HEK293 (cell line): Measurements from ENCODE around the gene CALR3.
A peak's percentile ranks its signal among the peaks of the same experiment; 100 is the strongest.

Experiments used
- CTCF ChIA-PET: fragments of 350-600 bp; formaldehyde crosslinking; extraction: SDS; loops from one replicate; lab custom pipeline; 2021; ENCODE audit warnings: antibody characterized with exemption; lab: Yijun Ruan, JAX
- POLR2A ChIA-PET: fragments of 300-600 bp; formaldehyde crosslinking; extraction: SDS; loops from one replicate; lab custom pipeline; 2020; ENCODE audit warnings: antibody characterized with exemption, inconsistent platforms; lab: Yijun Ruan, JAX
- H3K27ac ChIP-seq: fragments of 200-500 bp; sonication (Bioruptor generic); 2 replicates; pipeline ENCODE4 v1.5.1; 2014; ENCODE audit warnings: low read depth, low read length, control low read depth, inconsistent platforms; ENCODE audit errors: extremely low read depth
- H3K36me3 ChIP-seq, 2 experiments: fragments of 200-500 bp in 1 of 2; sonication (Bioruptor generic) in 1 of 2; 1 replicate in 1 of 2; 2 replicates in 1 of 2; pipeline ENCODE4 v1.5.1; 2014 to 2017; ENCODE audit warnings: inconsistent platforms in 2 of 2, low read length in 2 of 2; ENCODE audit not compliant: control insufficient read depth in 2 of 2, insufficient read depth in 1 of 2
- H3K4me1 ChIP-seq: fragments of 200-500 bp; sonication (Bioruptor generic); 2 replicates; pipeline ENCODE4 v1.5.1; 2014; ENCODE audit warnings: mild to moderate bottlenecking, low read length, inconsistent platforms; ENCODE audit not compliant: control insufficient read depth, insufficient read depth
- H3K4me3 ChIP-seq: 2 replicates; pipeline ENCODE4 v1.5.1; 2011; ENCODE audit warnings: low read depth, mild to moderate bottlenecking, control low read depth, low read length, moderate library complexity
- H3K9me3 ChIP-seq: fragments of 200-500 bp; sonication (Bioruptor generic); 2 replicates; pipeline ENCODE4 v1.5.1; 2014; ENCODE audit warnings: low read depth, low read length, inconsistent platforms; ENCODE audit not compliant: control insufficient read depth, insufficient read depth
- ATF2 ChIP-seq: fragments of 450-650 bp; formaldehyde crosslinking; IDR thresholded peaks from 2 replicates; pipeline ENCODE4 v1.5.1; 2016; ENCODE audit warnings: missing biosample characterization, missing genetic modification characterization, low read depth
- INSM2 ChIP-seq: fragments of 450-650 bp; formaldehyde crosslinking; IDR thresholded peaks from 2 replicates; pipeline ENCODE4 v1.5.1; 2016; ENCODE audit warnings: missing biosample characterization, missing genetic modification characterization
- KLF7 ChIP-seq: fragments of 450-650 bp; formaldehyde crosslinking; IDR thresholded peaks from 2 replicates; pipeline ENCODE4 v1.5.1; 2016; ENCODE audit warnings: missing biosample characterization, missing genetic modification characterization, borderline replicate concordance
- SCRT2 ChIP-seq: fragments of 450-650 bp; formaldehyde crosslinking; IDR thresholded peaks from 2 replicates; pipeline ENCODE4 v1.5.1; 2016; ENCODE audit warnings: missing biosample characterization, missing genetic modification characterization
- YY1 ChIP-seq: fragments of 450-650 bp; formaldehyde crosslinking; IDR thresholded peaks from 2 replicates; pipeline ENCODE4 v1.5.1; 2018; ENCODE audit warnings: missing biosample characterization, missing genetic modification characterization
- ZBTB44 ChIP-seq: fragments of 450-650 bp; IDR thresholded peaks from 2 replicates; pipeline ENCODE4 v1.5.1; 2018; ENCODE audit warnings: missing biosample characterization, mild to moderate bottlenecking, missing genetic modification characterization
- ZBTB49 ChIP-seq: fragments of 450-650 bp; formaldehyde crosslinking; IDR thresholded peaks from 2 replicates; pipeline ENCODE4 v1.5.1; 2016; ENCODE audit warnings: missing biosample characterization, missing genetic modification characterization, low read depth
- ZBTB6 ChIP-seq: fragments of 450-650 bp; formaldehyde crosslinking; IDR thresholded peaks from 2 replicates; pipeline ENCODE4 v1.5.1; 2017; ENCODE audit warnings: missing biosample characterization, missing genetic modification characterization
- ZBTB7A ChIP-seq: fragments of 450-650 bp; formaldehyde crosslinking; IDR thresholded peaks from 2 replicates; pipeline ENCODE4 v1.5.1; 2016; ENCODE audit warnings: low read depth, missing biosample characterization, missing genetic modification characterization
- ZNF133 ChIP-seq: fragments of 450-650 bp; formaldehyde crosslinking; IDR thresholded peaks from 2 replicates; pipeline ENCODE4 v1.5.1; 2016; ENCODE audit warnings: missing biosample characterization, missing genetic modification characterization
- ZNF223 ChIP-seq: fragments of 450-650 bp; formaldehyde crosslinking; IDR thresholded peaks from 2 replicates; pipeline ENCODE4 v1.5.1; 2016; ENCODE audit warnings: missing biosample characterization, missing genetic modification characterization
- ZNF239 ChIP-seq: fragments of 450-650 bp; formaldehyde crosslinking; IDR thresholded peaks from 2 replicates; pipeline ENCODE4 v1.5.1; 2016; ENCODE audit warnings: missing biosample characterization, missing genetic modification characterization
- ZNF341 ChIP-seq: fragments of 450-650 bp; formaldehyde crosslinking; IDR thresholded peaks from 2 replicates; pipeline ENCODE4; 2016; ENCODE audit warnings: low read depth, missing biosample characterization, missing genetic modification characterization
- ZNF433 ChIP-seq: fragments of 450-650 bp; formaldehyde crosslinking; IDR thresholded peaks from 2 replicates; pipeline ENCODE4 v1.5.1; 2016; ENCODE audit warnings: missing biosample characterization, missing genetic modification characterization, low read depth
- ZNF548 ChIP-seq: fragments of 450-650 bp; formaldehyde crosslinking; IDR thresholded peaks from 2 replicates; pipeline ENCODE4 v1.5.1; 2016; ENCODE audit warnings: missing biosample characterization, missing genetic modification characterization
- ZNF768 ChIP-seq: fragments of 450-650 bp; formaldehyde crosslinking; IDR thresholded peaks from 2 replicates; pipeline ENCODE4 v1.5.1; 2018; ENCODE audit warnings: missing biosample characterization, mild to moderate bottlenecking, missing genetic modification characterization
- ZSCAN16 ChIP-seq: fragments of 450-650 bp; formaldehyde crosslinking; IDR thresholded peaks from 2 replicates; pipeline ENCODE4 v1.5.1; 2016; ENCODE audit warnings: missing biosample characterization, missing genetic modification characterization

CALR3 gene

GRCh38 chr19:16535381-16535780, 39.4 kb upstream of the CALR3 start (continued):
- TF ChIP-seq ZBTB6 (no peak), ZNF433 (tag by site-specific recombination) (no peak), ZBTB7A (tag by site-specific recombination) (no peak), ZNF548 (tag by site-specific recombination) (no peak)

GRCh38 chr19:16532440-16533234, 36.7 kb upstream of the CALR3 start:
- H3K9me3 ChIP-seq = no peaks in the 10 kb centered on the region
- H3K4me1 ChIP-seq = no peaks in the 10 kb centered on the region
- TF ChIP-seq ZNF341 = peak; percentile 66
- TF ChIP-seq ZNF433 (tag by site-specific recombination) = no peak
- H3K36me3 ChIP-seq = peaks cover 33 to 99% of the 10 kb centered on the region in 2 experiments; a peak in 2 of 3 replicates
- H3K4me3 ChIP-seq = no peak overlapping the region
- POLR2A ChIA-PET = interaction anchor here (1.2 kb wide), 1 partner anchor 8 kb away, joined by 4 read pairs; no protein-coding TSS in a partner anchor
- H3K27ac ChIP-seq = no peak overlapping the region
- CTCF ChIA-PET = no interaction called here

- Histone ChIP-seq H3K9me3 (no peaks in the 10 kb centered on the region), H3K4me3 (no peak overlapping the region)
- POLR2A ChIA-PET = no interaction called here
- TF ChIP-seq INSM2 (tag by site-specific recombination) (no peak), ZNF223 (tag by site-specific recombination) (no peak), KLF7 (tag by site-specific recombination) (no peak), YY1 (no peak), ZNF133 (tag by site-specific recombination) (no peak), ZNF239 (tag by site-specific recombination) (no peak), ZNF768 (tag by site-specific recombination) (no peak), ZBTB44 (tag by site-specific recombination) (no peak), ZBTB49 (tag by site-specific recombination) (no peak), ZSCAN16 (tag by site-specific recombination) (no peak), SCRT2 (tag by site-specific recombination) (no peak), ATF2 (tag by site-specific recombination) (no peak)
- TF ChIP-seq, all 188 proteins: peak for 0
- H3K4me1 ChIP-seq = no peaks in the 10 kb centered on the region
- CTCF ChIA-PET = interaction anchor here (0.6 kb wide), 1 partner anchor 85 kb away, joined by 4 read pairs; no protein-coding TSS in a partner anchor
- H3K36me3 ChIP-seq = peaks cover 39 to 100% of the 10 kb centered on the region in 2 experiments; a peak in 2 of 3 replicates
- no peak overlapping the region for H3K27ac ChIP-seq
Observed at GRCh38 chr19:16531380-16531669, 35.4 kb upstream of the CALR3 start.
